ENCODE results near the gene JUND. TPM values are rescaled to one million over a fixed set of nuclear protein-coding genes. Genes with fewer than 3 reads are reported as not detected.

JUND gene
- total RNA-seq, 6 donors from 2014 or later = 281 to 1,101 (median 639) TPM

DNA sequence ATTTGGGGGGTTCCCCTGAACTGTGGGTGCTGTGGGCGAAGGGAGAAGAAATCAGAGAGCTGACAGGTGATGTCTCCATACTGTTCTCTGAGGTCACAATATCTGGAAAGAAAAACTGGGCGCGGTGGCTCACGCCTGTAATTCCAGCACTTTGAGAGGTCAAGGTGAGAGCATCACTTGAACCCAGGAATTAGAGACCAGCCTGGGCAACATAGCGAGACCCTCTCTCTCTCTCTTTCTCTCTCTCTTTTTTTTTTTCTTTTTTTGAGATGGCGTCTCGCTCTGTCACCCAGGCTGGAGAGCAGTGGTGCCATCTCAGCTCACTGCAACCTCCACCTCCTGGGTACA lies 29.1 kb downstream of the JUND start:
- H3K36me3 ChIP-seq = peaks cover 0 to 4% (median 1%) of the 10 kb centered on the region in 4 donors
- no peaks in the 10 kb centered on the region for H3K27me3 ChIP-seq
- ATAC-seq (ENCODE audit: low FRiP score in 2 of 2) (no peak), DNase-seq (no peak)
- no peak overlapping the region for H3K4me3 ChIP-seq
- no peak overlapping the region for H3K27ac ChIP-seq
- peaks cover 0 to 3% (median 0%) of the 10 kb centered on the region in 4 donors for H3K9me3 ChIP-seq
- TF ChIP-seq POLR2A (IDR thresholded peaks at IDR 0.05) = no peak
- no peak for TF ChIP-seq POLR2AphosphoS5 (IDR thresholded peaks at IDR 0.05)
- TF ChIP-seq, protein P1, sequence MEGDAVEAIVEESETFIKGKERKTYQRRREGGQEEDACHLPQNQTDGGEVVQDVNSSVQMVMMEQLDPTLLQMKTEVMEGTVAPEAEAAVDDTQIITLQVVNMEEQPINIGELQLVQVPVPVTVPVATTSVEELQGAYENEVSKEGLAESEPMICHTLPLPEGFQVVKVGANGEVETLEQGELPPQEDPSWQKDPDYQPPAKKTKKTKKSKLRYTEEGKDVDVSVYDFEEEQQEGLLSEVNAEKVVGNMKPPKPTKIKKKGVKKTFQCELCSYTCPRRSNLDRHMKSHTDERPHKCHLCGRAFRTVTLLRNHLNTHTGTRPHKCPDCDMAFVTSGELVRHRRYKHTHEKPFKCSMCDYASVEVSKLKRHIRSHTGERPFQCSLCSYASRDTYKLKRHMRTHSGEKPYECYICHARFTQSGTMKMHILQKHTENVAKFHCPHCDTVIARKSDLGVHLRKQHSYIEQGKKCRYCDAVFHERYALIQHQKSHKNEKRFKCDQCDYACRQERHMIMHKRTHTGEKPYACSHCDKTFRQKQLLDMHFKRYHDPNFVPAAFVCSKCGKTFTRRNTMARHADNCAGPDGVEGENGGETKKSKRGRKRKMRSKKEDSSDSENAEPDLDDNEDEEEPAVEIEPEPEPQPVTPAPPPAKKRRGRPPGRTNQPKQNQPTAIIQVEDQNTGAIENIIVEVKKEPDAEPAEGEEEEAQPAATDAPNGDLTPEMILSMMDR (IDR thresholded peaks at IDR 0.05) = no peak
- TF ChIP-seq EP300 (IDR thresholded peaks at IDR 0.05) = no peak
- 64 to 83% methylated on average over 7 of the region's 7 CpGs for WGBS, 2 donors
- H3K4me1 ChIP-seq = peaks cover 0 to 13% (median 8%) of the 10 kb centered on the region in 4 donors

DNA sequence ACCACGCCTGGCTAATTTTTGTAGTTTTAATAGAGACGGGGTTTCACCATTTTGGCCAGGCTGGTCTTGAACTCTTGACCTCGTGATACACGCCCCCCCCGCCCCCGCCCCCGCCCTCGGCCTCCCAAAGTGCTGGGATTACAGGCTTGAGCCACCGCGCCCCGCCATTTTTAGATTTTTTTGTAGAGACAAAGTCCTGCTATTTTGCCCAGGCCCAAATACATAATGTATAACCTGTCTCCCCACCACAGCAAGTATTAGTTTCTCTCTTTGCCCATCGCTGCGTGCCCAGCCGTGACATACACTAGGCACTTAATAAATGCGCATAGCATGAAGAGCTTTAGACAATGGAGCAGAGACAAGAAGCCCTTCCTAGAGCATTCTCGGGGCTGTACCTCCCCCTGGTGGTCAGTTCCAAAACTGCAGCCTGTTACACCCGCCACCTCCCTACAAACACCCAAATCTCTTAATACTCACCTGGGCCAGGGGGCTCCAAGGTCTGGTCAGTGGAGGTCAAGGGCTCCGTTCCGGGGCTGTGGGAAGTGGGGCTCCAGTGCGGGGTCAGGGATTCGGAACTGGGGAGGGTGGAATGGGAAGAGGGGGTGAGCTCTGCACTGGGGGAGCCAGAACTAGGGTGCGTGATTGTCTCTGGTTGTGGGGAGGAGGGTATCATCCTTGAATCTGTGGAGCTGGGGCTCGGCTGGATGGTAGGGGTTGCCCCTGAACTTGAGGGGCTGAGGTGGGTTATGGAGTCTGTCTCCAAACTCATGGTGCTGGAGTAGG lies 29.6 kb downstream of the JUND start:
- DNase-seq = peak in 1 of 2 donors; percentile 68
- TF ChIP-seq POLR2AphosphoS5 (IDR thresholded peaks at IDR 0.05) = no peak
- TF ChIP-seq EP300 (IDR thresholded peaks at IDR 0.05) = no peak
- TF ChIP-seq, protein P1 (IDR thresholded peaks at IDR 0.05) = peak; percentile 92 to 96 (median 94)
- no peaks in the 10 kb centered on the region for H3K36me3 ChIP-seq
- peaks cover 0 to 13% (median 8%) of the 10 kb centered on the region in 4 donors for H3K4me1 ChIP-seq
- no peak overlapping the region for H3K4me3 ChIP-seq
- WGBS, 2 donors = 23 to 27% methylated on average over 20 to 22 of the region's 23 CpGs
- peak; percentile 55 to 78 for ATAC-seq (ENCODE audit: low FRiP score in 2 of 2)
- H3K27ac ChIP-seq = no peak overlapping the region
- no peaks in the 10 kb centered on the region for H3K27me3 ChIP-seq
- peaks cover 0 to 3% (median 0%) of the 10 kb centered on the region in 4 donors for H3K9me3 ChIP-seq

DNA sequence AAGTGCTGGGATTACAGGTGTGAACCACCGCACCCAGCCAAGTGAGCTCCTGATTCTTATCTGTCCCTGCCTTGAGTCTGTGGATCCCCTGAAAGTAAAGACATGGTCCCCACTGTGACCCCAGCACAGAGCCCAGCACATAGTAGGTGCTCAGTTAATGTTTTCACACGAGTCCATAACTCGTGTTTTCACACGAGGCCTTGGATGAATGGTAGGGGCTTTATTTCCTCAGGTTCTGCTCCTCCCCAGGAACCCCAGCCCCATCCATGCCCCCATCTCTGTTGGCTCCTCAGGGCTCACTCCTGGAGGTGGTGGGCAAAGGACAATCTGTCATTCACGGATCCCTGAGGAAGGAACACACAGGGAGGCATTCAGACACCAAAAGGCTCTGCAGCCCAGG lies 31.6 kb downstream of the JUND start:
- Histone ChIP-seq H3K27me3 (no peaks in the 10 kb centered on the region), H3K4me1 (peaks cover 0 to 5% (median 3%) of the 10 kb centered on the region in 4 donors), H3K9me3 (peaks cover 0 to 3% (median 0%) of the 10 kb centered on the region in 4 donors), H3K27ac (no peak overlapping the region), H3K4me3 (no peak overlapping the region), H3K36me3 (no peaks in the 10 kb centered on the region)
- ATAC-seq (ENCODE audit: low FRiP score in 2 of 2) (no peak), DNase-seq (no peak)
- WGBS, 2 donors = 97 to 100% methylated on average over 5 of the region's 5 CpGs
- TF ChIP-seq EP300 (IDR thresholded peaks at IDR 0.05) = no peak
- no peak for TF ChIP-seq POLR2A (IDR thresholded peaks at IDR 0.05)
- TF ChIP-seq, protein P1 (IDR thresholded peaks at IDR 0.05) = no peak
- TF ChIP-seq POLR2AphosphoS5 (IDR thresholded peaks at IDR 0.05) = no peak

DNA sequence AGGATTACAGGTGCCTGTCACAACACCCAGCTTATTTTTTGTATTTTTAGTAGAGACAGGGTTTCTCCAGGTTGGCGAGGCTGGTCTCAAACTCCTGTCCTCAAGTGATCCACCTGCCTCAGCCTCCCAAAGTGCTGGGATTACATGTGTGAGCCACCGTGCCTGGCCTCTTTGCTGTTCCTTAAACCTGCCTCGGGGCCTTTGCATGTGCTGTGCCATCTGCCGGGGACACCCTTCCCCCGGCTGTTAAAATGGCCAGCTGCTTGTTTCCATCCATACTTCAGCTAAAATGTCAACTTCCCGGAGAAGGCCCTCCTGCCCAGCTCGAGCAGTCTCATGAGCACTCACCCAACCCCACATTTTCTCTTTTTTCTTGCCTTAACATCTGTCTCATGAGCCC lies 36.1 kb downstream of the JUND start:
- ATAC-seq (ENCODE audit: low FRiP score in 2 of 2) = no peak
- H3K27ac ChIP-seq = no peak overlapping the region
- H3K9me3 ChIP-seq = peaks cover 0 to 3% (median 0%) of the 10 kb centered on the region in 4 donors
- no peak for TF ChIP-seq POLR2AphosphoS5 (IDR thresholded peaks at IDR 0.05)
- TF ChIP-seq, protein P1 (IDR thresholded peaks at IDR 0.05) = no peak
- no peak for TF ChIP-seq EP300 (IDR thresholded peaks at IDR 0.05)
- TF ChIP-seq POLR2A (IDR thresholded peaks at IDR 0.05) = no peak
- H3K27me3 ChIP-seq = no peaks in the 10 kb centered on the region
- peaks cover 0 to 3% (median 0%) of the 10 kb centered on the region in 4 donors for H3K4me1 ChIP-seq
- no peak overlapping the region for H3K4me3 ChIP-seq
- DNase-seq = no peak
- no peaks in the 10 kb centered on the region for H3K36me3 ChIP-seq
- 72 to 73% methylated on average over 7 of the region's 7 CpGs for WGBS, 2 donors

DNA sequence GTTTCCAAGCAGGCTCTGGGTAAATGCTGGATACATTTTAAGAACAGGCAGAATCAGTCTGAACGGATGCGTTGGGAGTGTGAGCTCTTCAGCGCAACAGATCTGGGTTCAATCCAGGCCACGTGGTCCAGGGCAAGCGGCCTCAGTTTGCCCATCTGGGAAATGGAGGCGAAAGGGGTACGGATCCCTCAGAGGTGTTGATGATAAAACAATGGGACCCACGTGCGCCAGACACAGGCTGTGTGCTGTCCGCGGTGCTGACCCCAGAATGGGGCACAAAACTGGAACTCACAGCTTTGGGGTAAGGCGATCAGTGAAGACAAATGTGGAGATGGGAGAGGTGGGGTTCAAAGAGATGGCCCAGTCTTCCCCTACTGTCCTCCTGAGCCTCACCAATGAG lies 42.1 kb downstream of the JUND start:
- H3K4me1 ChIP-seq = no peaks in the 10 kb centered on the region
- no peaks in the 10 kb centered on the region for H3K9me3 ChIP-seq
- H3K27ac ChIP-seq = no peak overlapping the region
- no peak overlapping the region for H3K4me3 ChIP-seq
- TF ChIP-seq EP300 (IDR thresholded peaks at IDR 0.05) (no peak), POLR2A (IDR thresholded peaks at IDR 0.05) (no peak), POLR2AphosphoS5 (IDR thresholded peaks at IDR 0.05) (no peak)
- TF ChIP-seq, protein P1 (IDR thresholded peaks at IDR 0.05) = no peak
- 39 to 42% methylated on average over 12 of the region's 12 CpGs for WGBS, 2 donors
- ATAC-seq (ENCODE audit: low FRiP score in 2 of 2) (no peak), DNase-seq (no peak)
- H3K36me3 ChIP-seq = no peaks in the 10 kb centered on the region
- H3K27me3 ChIP-seq = no peaks in the 10 kb centered on the region
